Skeletal muscle satellite cell (primary cell): ENCODE measurements around the gene GAL.

Experiments
- H3K27me3 ChIP-seq: 2 replicates; pipeline ENCODE4 v1.7.0; 2013; ENCODE audit warnings: low read length; ENCODE audit not compliant: control insufficient read depth, insufficient read depth
- H3K36me3 ChIP-seq: 2 replicates; pipeline ENCODE4 v1.7.0; 2013; ENCODE audit warnings: mild to moderate bottlenecking, control low read depth, low read length; ENCODE audit not compliant: insufficient read depth
- H3K4me1 ChIP-seq: 2 replicates; pipeline ENCODE4 v1.7.0; 2013; ENCODE audit warnings: low read length; ENCODE audit not compliant: control insufficient read depth, insufficient read depth
- H3K4me2 ChIP-seq: 2 replicates; pipeline ENCODE4 v1.7.0; 2013; ENCODE audit warnings: mild to moderate bottlenecking, low read length
- H3K4me3 ChIP-seq: 2 replicates; pipeline ENCODE4 v1.7.0; 2013; ENCODE audit warnings: low read length
- H3K9ac ChIP-seq: 2 replicates; pipeline ENCODE4 v1.7.0; 2013; ENCODE audit warnings: mild to moderate bottlenecking, low read depth, low read length, moderate library complexity
- H3K9me3 ChIP-seq: replicated peaks from 2 replicates; pipeline ENCODE4 v1.7.0; 2013; ENCODE audit warnings: mild to moderate bottlenecking, control low read depth, low read length

GAL gene

GRCh38 chr11:68660066-68660810, 24.1 kb upstream of the GAL start:
- Histone ChIP-seq H3K4me3 (no peak overlapping the region), H3K4me1 (peaks cover 11% of the 10 kb centered on the region), H3K9me3 (peaks cover 7% of the 10 kb centered on the region), H3K36me3 (no peaks in the 10 kb centered on the region), H3K9ac (no peak overlapping the region), H3K4me2 (no peak overlapping the region), H3K27me3 (peaks cover 76% of the 10 kb centered on the region)

GRCh38 chr11:68661014-68661413, 23.3 kb upstream of the GAL start:
- Histone ChIP-seq H3K4me1 (peaks cover 11% of the 10 kb centered on the region), H3K4me2 (no peak overlapping the region), H3K4me3 (no peak overlapping the region), H3K36me3 (no peaks in the 10 kb centered on the region), H3K9me3 (peaks cover 7% of the 10 kb centered on the region), H3K9ac (no peak overlapping the region), H3K27me3 (peaks cover 69% of the 10 kb centered on the region)

- Histone ChIP-seq H3K36me3 (no peaks in the 10 kb centered on the region), H3K9me3 (peaks cover 7% of the 10 kb centered on the region), H3K4me2 (no peak overlapping the region), H3K9ac (no peak overlapping the region), H3K27me3 (peaks cover 68% of the 10 kb centered on the region), H3K4me1 (peaks cover 11% of the 10 kb centered on the region), H3K4me3 (no peak overlapping the region)
Measured at GRCh38 chr11:68661697-68662603, 22.4 kb upstream of the GAL start.

DNA sequence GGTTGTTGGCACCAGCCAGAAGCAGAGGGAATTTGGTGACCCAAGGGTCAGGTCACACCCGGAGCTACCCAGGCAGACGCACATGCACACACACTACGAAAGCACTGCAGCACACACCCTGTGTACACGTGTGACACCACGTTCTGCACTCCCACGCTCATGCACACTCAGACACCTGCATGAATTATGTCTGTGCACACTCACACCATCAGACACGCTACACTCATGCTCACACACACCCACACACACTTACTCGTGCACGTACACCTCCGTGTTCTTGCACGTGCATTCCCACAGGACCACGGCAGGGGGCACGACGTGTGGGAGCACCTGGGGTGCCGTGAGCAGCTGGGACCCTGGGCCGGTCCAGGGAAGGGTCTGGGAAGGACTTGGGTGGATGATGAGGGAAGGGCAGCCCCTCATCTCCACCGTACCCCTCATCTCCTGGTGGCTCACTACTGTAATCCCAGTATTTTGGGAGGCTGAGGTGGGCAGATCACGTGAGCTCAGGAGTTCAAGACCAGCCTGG, 20.8 kb upstream of the GAL start:
- H3K4me3 ChIP-seq = no peak overlapping the region
- peaks cover 61% of the 10 kb centered on the region for H3K27me3 ChIP-seq
- H3K9ac ChIP-seq = no peak overlapping the region
- no peak overlapping the region for H3K4me2 ChIP-seq
- H3K9me3 ChIP-seq = peaks cover 7% of the 10 kb centered on the region
- peaks cover 11% of the 10 kb centered on the region for H3K4me1 ChIP-seq
- no peaks in the 10 kb centered on the region for H3K36me3 ChIP-seq

- peaks cover 66% of the 10 kb centered on the region for H3K27me3 ChIP-seq
- no peak overlapping the region for H3K9ac ChIP-seq
- H3K4me2 ChIP-seq = no peak overlapping the region
- peaks cover 6% of the 10 kb centered on the region for H3K4me1 ChIP-seq
- H3K36me3 ChIP-seq = no peaks in the 10 kb centered on the region
- peaks cover 7% of the 10 kb centered on the region for H3K9me3 ChIP-seq
- no peak overlapping the region for H3K4me3 ChIP-seq
Measured at GRCh38 chr11:68664141-68664540, 20.2 kb upstream of the GAL start.

DNA sequence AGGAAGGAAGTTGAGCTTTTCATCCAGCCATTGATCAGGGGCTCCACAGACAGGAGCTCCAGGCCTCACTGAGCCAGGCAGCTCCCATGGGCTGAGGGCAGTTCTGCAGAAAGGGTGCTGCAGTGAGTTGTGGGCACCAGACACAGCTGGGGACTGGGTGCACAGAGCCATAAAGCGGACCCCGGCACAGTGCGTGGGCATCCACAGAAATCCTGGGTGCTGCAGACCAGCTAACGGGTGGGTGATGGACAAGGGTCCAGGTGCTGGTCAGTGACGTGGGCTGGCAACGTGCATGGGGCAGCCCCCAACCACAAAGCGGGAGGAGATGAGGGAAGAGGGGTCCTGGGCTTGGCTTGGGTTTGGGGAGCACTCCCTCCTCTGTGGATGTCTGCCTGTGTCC, 19.4 kb upstream of the GAL start:
- Histone ChIP-seq H3K4me1 (no peaks in the 10 kb centered on the region), H3K9me3 (peaks cover 7% of the 10 kb centered on the region), H3K4me3 (no peak overlapping the region), H3K36me3 (no peaks in the 10 kb centered on the region), H3K4me2 (no peak overlapping the region), H3K9ac (no peak overlapping the region), H3K27me3 (peaks cover 74% of the 10 kb centered on the region)

- H3K9me3 ChIP-seq = peaks cover 7% of the 10 kb centered on the region
- H3K9ac ChIP-seq = no peak overlapping the region
- H3K27me3 ChIP-seq = peaks cover 70% of the 10 kb centered on the region
- no peak overlapping the region for H3K4me2 ChIP-seq
- no peak overlapping the region for H3K4me3 ChIP-seq
- H3K4me1 ChIP-seq = no peaks in the 10 kb centered on the region
- H3K36me3 ChIP-seq = no peaks in the 10 kb centered on the region
Measured at GRCh38 chr11:68665436-68665835, 18.9 kb upstream of the GAL start.

DNA sequence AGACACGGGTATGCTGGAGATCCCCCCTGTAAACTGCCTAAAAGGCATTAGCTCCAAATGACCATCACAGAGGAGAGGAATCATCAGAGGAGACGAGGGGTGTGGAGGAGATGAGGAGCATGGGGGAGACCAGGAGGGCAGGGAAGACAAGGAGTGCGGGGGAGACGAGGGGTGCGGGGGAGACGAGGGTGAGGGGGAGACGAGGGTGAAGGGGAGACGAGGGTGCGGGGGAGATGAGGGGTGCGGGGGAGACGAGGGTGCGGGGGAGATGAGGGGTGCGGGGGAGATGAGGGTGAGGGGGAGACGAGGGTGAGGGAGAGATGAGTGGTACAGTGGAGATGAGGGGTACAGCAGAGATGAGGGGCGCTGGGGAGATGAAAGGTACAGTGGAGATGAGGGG, 17.5 kb upstream of the GAL start:
- Histone ChIP-seq H3K9me3 (peaks cover 7% of the 10 kb centered on the region), H3K36me3 (no peaks in the 10 kb centered on the region), H3K4me2 (no peak overlapping the region), H3K9ac (no peak overlapping the region), H3K4me1 (no peaks in the 10 kb centered on the region), H3K27me3 (peaks cover 57% of the 10 kb centered on the region), H3K4me3 (no peak overlapping the region)

DNA sequence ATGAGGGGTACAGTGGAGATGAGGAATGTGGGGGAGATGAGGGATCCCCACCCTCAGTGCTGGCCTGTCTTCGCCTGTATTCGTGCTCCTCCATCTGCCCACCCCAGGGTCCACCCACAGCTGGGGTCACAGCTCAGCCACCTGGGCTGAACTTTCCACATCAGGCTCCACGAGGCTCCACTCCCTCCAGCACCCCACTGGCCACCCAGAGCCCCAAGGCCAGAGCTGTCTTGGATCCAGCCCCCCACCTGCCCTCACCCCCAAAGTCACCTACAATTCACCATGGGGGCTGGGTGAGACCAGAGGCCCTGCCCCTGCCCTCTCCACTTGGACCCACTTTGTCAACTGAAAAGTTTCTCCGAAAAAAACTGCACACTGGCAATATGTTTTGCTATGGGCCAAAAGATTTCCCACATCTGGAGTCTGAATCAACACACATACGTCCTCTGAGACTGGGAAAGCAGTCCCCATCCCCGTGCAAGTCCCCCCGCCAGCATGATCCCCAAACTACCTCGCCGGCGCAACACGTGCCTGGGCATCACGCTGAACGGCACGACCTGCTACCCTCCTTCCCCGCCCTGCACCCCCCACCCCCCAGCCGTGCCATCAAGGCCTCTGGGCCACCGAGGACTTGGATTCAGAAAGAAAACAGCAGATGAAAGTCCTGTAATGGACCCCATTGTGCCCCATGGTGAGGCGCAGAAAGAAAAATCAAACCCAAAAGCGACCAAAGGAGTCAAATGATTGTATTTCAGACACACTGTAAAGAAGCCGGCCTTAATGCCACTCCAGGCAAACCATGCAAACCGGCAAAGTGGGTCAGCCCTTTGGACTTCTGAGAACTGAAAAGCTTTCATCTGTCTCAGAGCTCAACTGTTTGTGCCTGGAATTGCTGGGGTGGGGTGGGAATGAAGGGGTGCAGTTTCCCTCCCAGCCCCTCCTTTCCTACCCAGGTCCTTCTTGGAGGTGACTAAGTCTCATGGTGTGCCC, 16.5 kb upstream of the GAL start:
- no peak overlapping the region for H3K4me3 ChIP-seq
- no peaks in the 10 kb centered on the region for H3K36me3 ChIP-seq
- peaks cover 48% of the 10 kb centered on the region for H3K27me3 ChIP-seq
- no peak overlapping the region for H3K4me2 ChIP-seq
- no peaks in the 10 kb centered on the region for H3K4me1 ChIP-seq
- H3K9me3 ChIP-seq = no peaks in the 10 kb centered on the region
- H3K9ac ChIP-seq = no peak overlapping the region

GRCh38 chr11:68669301-68670090, 14.8 kb upstream of the GAL start:
- Histone ChIP-seq H3K4me2 (no peak overlapping the region), H3K27me3 (peaks cover 42% of the 10 kb centered on the region), H3K9ac (no peak overlapping the region), H3K9me3 (peaks cover 3% of the 10 kb centered on the region), H3K4me1 (no peaks in the 10 kb centered on the region), H3K4me3 (no peak overlapping the region), H3K36me3 (no peaks in the 10 kb centered on the region)
